GM06990 (cell line): ENCODE results near the gene UPK2.

Source experiments
- DNase-seq: peaks from one replicate; pipeline ENCODE4 v3.0.0-alpha.2; 2011; ENCODE audit not compliant: insufficient read length; ENCODE audit errors: extremely low read depth
- H3K27me3 ChIP-seq: replicated peaks from 2 replicates; pipeline ENCODE4 v1.6.0; 2011; ENCODE audit warnings: low read length; ENCODE audit not compliant: control insufficient read depth, insufficient read depth
- H3K36me3 ChIP-seq: 2 replicates; pipeline ENCODE4 v1.5.1; 2011; ENCODE audit warnings: low read length; ENCODE audit not compliant: control insufficient read depth, insufficient read depth
- H3K4me3 ChIP-seq: replicated peaks from 2 replicates; pipeline ENCODE4 v1.5.1; 2011; ENCODE audit warnings: low read depth, mild to moderate bottlenecking, control low read depth, low read length
- TF ChIP-seq, protein P1 (sequence below): IDR thresholded peaks from 2 replicates; pipeline ENCODE4 v1.5.1; 2011; ENCODE audit warnings: low read length, control low read depth, mild to moderate bottlenecking, inconsistent platforms; ENCODE audit not compliant: insufficient read depth, poor library complexity, severe bottlenecking

The UPK2 gene

DNA sequence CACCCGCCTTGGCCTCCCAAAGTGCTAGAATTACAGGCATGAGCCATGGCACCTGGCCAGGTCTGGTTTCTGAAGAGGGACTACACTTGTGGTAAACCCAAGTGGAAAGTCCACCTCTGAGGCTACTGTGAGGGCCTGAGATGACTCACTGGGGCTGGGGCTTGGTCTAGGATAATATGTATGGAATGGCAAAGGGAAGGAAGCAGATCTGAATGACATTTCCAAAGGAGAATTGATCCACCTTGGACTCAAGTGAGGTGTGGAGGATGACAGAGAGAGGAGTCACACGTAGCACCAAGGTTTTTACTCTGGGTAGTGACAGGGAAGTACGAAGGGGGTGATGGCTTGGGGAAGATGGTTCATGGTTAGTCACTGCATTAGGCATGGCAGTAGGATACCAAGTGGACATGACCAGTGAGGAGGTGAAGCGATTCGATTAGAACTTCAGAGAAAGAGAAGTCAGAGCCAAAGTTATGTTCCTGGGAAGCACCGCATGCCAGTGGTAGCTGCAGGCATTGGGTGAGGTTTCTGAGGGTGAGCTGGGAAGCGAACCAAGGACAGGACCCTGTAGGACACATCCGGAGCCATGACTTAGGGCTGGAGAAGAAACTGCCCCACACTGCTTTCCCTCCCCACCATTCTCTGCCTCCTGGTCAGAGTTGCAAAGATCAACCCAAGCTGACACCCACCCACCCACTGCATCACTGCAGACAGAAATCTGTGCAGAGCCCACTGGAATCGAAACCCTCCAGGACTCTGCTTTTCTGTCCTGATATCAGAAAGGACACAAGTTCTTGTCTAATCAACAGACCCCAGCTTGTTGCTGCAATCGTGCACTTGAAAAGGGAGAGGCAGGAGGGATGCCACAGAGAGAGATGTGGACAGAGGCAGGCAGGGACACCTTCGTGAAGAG, 17.4 kb upstream of the UPK2 start:
- TF ChIP-seq, protein P1, sequence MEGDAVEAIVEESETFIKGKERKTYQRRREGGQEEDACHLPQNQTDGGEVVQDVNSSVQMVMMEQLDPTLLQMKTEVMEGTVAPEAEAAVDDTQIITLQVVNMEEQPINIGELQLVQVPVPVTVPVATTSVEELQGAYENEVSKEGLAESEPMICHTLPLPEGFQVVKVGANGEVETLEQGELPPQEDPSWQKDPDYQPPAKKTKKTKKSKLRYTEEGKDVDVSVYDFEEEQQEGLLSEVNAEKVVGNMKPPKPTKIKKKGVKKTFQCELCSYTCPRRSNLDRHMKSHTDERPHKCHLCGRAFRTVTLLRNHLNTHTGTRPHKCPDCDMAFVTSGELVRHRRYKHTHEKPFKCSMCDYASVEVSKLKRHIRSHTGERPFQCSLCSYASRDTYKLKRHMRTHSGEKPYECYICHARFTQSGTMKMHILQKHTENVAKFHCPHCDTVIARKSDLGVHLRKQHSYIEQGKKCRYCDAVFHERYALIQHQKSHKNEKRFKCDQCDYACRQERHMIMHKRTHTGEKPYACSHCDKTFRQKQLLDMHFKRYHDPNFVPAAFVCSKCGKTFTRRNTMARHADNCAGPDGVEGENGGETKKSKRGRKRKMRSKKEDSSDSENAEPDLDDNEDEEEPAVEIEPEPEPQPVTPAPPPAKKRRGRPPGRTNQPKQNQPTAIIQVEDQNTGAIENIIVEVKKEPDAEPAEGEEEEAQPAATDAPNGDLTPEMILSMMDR = no peak
- no peaks in the 10 kb centered on the region for H3K27me3 ChIP-seq
- no peaks in the 10 kb centered on the region for H3K36me3 ChIP-seq
- H3K4me3 ChIP-seq = no peak overlapping the region
- no peak for DNase-seq

DNA sequence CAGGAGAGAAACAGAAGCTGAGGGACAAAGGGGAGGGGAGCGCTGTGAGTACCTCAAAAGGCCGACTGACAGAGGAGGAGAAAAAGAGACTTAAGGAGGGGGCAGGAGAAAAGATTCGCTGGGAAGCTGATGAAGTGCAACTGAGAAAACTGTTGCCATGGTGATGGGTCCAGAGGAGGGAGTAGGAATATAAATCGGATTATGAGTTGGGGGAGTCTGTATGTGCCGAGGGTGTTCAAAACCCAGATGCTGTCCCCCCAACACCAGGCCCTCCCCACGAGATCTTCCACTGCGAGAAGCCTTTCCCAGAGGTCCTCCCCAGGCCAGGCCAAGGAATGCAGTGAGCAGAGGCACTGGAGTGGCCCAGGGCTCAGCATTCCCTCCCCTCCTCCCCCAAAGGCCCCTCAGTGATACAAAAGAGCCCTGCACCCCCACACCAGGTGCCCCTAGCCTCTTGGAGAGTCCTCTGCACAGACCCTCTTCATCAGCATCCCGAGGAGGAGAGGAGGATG, 16.6 kb upstream of the UPK2 start:
- no peak overlapping the region for H3K4me3 ChIP-seq
- H3K27me3 ChIP-seq = no peaks in the 10 kb centered on the region
- TF ChIP-seq, protein P1 = no peak
- H3K36me3 ChIP-seq = no peaks in the 10 kb centered on the region
- DNase-seq = no peak

DNA sequence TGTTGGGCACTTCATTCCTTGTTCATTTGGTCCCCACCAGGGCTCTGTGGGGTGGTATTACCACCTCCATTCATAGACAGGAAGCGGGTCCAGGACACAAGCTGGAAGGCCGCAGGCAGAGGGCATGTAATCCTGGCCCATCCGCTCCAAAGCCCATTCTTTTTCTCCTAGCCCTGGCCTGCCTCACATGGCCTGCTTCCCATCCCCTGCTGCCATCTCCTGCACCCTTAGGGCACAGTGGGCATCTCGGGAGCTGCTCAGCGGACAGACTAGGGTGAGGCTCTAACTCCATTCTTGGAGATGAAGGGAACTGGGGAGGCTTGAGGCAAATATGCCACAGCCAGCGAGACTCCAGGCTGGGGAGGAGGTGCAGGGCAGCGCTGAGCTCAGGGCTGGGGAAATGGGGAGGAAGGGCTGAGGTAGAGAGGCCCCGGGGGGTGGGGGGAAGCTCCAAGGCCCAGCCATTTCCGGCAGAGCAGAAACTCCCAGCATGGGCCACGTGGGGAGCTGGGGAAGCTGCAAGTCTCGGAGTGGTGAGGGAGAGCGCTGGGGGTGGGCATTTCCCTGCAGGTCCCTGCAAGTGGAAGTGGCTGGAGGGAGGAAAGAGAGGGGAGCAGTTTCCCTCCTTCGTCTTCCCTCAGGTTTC, 16.0 kb upstream of the UPK2 start:
- peak; percentile 55 for DNase-seq
- TF ChIP-seq, protein P1 = no peak
- H3K27me3 ChIP-seq = no peaks in the 10 kb centered on the region
- H3K36me3 ChIP-seq = no peaks in the 10 kb centered on the region
- H3K4me3 ChIP-seq = no peak overlapping the region

DNA sequence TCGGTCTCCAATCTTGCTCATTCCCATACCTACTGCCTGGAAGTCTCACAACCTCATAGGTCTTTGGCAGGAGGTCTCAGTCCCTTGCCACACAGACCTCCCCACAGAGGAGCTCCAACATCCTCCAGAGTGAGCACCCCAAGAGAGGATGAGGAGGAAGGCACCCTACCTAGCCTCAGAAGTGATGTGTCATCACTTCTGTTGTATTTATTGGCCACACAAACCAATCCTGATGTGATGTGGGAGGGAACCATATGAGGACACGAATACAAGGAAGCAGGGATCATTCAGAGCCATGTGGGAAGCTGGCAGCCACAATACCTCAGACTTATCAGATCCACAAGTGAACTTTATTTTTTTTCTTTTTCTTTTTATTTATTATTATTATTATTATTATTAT, 9.0 kb upstream of the UPK2 start:
- no peak for DNase-seq
- Histone ChIP-seq H3K27me3 (0 out of 2 replicates have a peak, but pooled peaks cover 2% of the 10 kb centered on the region), H3K36me3 (no peaks in the 10 kb centered on the region), H3K4me3 (no peak overlapping the region)
- TF ChIP-seq, protein P1 = no peak

DNA sequence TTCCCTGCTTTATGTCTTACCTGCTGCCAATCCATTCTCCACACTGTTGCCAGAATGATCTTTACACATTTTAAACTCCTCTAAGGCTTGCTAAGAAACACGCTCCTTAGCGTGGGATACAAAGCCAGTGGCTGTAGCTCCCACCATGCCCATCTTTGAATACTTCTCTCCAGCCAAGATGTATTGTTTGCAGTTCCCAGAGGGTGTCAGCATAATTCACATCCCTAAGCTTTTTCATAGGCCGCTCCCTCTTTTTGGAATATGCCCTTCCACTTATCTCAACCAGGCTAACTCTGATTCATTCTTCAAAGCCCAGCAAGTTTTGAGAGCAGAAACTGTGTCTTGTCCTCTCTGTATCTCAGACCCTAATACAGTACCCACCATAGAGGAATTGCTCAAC, 8.1 kb upstream of the UPK2 start:
- Histone ChIP-seq H3K36me3 (no peaks in the 10 kb centered on the region), H3K27me3 (peaks cover 2% of the 10 kb centered on the region; the same call in 1 of the 2 replicates), H3K4me3 (no peak overlapping the region)
- no peak for DNase-seq
- TF ChIP-seq, protein P1 = no peak
